Astrocyte of the cerebellum (primary cell): Measurements from ENCODE around the gene LTN1.

Experiments used
- DNase-seq: peaks from one replicate; pipeline ENCODE4 v3.0.0-alpha.2; 2011; ENCODE audit warnings: low read depth
- H3K4me3 ChIP-seq: 2 replicates; pipeline ENCODE4 v1.5.1; 2011; ENCODE audit warnings: mild to moderate bottlenecking, low read depth, low read length, moderate library complexity
- in situ Hi-C: cut with HindIII; loops from 2 replicates; pipeline ENCODE4 v1.10.0; 2017; ENCODE audit warnings: low sequenced_read_pairs
- TF ChIP-seq, protein P1 (sequence below): IDR thresholded peaks from 2 replicates; pipeline ENCODE4 v1.5.1; 2012; ENCODE audit warnings: low read length, low read depth, moderate library complexity, mild to moderate bottlenecking; ENCODE audit errors: missing control alignments

Gene LTN1

DNA sequence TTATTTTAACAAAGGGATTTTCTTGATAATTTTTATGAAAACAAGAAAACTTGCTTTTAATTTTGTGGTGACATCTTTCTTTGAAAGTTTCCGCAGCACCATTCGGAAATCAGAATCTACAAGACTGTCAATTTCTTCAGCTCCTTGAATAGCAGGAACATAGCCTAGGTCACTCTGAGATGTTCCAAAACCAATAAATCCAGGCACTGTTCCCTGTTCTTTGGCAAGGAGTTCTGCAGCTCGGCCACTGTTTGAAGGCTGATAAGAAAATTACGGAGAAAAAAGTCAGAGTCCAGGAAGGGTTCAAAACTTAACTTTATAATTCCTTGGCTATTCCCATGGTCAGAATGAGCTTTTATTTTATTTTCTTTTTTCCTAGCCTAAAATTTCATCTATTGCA, 6.0 kb downstream of the LTN1 start:
- in situ Hi-C loops: no loop called here
- no peak overlapping the region for H3K4me3 ChIP-seq
- DNase-seq: no peak
- TF ChIP-seq, protein P1, sequence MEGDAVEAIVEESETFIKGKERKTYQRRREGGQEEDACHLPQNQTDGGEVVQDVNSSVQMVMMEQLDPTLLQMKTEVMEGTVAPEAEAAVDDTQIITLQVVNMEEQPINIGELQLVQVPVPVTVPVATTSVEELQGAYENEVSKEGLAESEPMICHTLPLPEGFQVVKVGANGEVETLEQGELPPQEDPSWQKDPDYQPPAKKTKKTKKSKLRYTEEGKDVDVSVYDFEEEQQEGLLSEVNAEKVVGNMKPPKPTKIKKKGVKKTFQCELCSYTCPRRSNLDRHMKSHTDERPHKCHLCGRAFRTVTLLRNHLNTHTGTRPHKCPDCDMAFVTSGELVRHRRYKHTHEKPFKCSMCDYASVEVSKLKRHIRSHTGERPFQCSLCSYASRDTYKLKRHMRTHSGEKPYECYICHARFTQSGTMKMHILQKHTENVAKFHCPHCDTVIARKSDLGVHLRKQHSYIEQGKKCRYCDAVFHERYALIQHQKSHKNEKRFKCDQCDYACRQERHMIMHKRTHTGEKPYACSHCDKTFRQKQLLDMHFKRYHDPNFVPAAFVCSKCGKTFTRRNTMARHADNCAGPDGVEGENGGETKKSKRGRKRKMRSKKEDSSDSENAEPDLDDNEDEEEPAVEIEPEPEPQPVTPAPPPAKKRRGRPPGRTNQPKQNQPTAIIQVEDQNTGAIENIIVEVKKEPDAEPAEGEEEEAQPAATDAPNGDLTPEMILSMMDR: no peak

DNA sequence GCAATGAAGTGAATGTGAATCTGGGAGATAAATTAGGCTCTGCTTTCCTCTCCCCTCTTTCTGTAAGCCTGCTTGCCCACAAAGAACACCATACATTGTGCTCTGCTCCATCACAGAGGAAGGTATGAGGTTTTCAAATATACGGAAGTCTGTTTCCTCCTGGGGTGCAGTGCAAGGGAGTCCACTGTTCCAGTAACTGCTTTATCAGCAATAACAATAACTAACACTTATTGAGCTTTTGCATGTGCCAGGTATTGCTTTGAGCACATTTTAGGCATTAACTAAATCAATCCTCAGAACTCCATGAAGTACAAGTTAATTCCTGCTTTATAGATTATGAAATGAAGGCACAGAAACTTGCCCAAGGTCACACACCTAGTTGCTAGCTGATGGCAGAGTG, 10.0 kb downstream of the LTN1 start:
- in situ Hi-C loops: no loop called here
- TF ChIP-seq, protein P1: no peak
- no peak for DNase-seq
- no peak overlapping the region for H3K4me3 ChIP-seq

DNA sequence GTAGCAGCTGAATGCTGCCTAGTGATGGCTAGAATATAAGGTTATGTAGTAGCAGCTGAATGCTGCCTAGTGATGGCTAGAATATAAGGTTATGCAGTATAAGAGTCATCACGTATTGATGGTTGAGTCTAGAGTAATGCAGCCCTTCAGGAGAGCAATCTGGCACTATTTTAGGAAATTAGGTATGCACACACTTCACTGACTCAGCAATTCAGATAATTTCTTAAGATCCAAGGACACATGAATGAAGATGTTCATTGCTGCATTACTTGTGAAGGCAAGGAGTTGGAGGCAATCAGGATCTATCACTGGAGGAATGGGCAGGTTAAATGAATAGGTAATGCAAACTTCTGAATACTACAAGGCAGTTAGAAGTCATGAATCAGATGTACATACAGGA, 13.6 kb downstream of the LTN1 start:
- H3K4me3 ChIP-seq: no peak overlapping the region
- in situ Hi-C loops: no loop called here
- TF ChIP-seq, protein P1: no peak
- DNase-seq: no peak

DNA sequence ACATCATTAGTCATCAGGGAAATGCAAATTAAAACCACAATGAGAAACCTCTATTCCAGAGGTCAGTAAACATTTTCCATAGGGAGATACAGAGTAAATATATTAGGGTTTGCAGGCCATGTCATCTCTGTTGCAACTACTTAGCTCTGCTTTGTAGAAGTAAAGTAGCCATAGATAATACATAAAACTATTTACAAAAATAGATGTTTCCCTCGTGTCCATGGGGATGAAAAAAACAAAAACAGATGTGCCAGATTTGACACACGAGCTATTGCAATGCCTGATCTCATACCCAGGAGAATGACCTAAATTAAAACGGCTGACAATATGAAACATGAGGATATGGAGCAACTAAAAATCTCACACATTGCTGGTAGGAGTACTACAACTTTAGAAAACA, 17.3 kb downstream of the LTN1 start:
- TF ChIP-seq, protein P1: no peak
- H3K4me3 ChIP-seq: no peak overlapping the region
- in situ Hi-C loops: no loop called here
- no peak for DNase-seq

DNA sequence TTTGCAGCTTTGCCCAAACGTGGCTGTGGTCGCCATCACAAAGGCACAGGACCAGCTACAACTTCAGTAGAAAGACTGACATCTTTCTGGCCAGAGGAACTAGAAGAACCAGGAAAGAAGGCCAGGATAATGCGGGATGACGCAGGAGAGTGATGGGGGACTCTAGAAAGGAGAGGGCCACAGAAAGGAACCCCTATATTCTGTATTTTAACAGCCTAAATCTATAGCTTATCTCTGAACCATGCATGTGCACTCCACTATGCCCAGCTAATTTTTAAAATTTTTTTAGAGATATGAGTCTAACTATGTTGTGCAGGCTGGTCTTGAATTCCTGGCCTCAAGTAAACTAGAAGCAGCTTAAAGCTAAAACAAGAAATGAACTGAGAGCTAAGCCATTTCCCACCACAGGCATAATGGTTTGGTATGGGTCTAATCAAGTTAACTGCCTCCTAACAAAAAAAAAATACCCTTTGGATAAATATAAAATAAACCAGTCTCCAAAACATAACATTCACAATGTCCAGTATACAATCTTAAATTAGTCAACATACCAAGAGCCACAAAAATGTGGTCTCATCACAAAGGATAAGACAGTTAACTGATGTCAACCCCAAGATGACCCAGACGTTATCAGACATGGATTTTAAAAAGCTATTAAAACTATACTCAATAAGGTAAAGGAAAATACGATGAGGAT, 18.0 kb downstream of the LTN1 start:
- DNase-seq: no peak
- in situ Hi-C loops: no loop called here
- H3K4me3 ChIP-seq: no peak overlapping the region
- TF ChIP-seq, protein P1: no peak

DNA sequence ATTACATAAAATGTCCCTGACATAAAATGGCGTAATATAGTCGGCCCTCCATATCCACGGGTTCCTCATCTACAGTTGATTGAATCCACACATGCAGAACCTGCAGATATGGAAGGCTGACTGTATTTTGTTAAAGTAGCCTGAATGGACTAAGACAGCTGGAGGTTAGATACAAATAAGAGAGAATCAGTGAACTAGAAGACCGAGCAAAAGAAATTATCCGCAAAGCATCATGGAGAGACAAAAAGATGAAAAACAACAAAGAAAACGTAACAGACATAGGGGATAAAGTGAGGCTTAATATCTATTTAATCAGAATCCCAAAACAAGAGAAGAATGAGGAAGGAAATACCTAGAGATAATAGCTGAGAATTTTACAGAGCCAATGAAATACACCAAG, 20.3 kb downstream of the LTN1 start:
- in situ Hi-C loops: no loop called here

More for the DNA sequence above, 20.3 kb downstream of the LTN1 start:
- TF ChIP-seq, protein P1: no peak
- H3K4me3 ChIP-seq: no peak overlapping the region
- DNase-seq: no peak
